ENCODE results near the gene GPAM.
"Not testable (repeated sequence)": the region's sequence is repeated elsewhere in the genome, so short reads cannot be mapped to it uniquely, and the experiment has no call there.

Gene GPAM

GRCh38 chr10:112120491-112120890 is 63.1 kb downstream of the GPAM start:
- TF ChIP-seq CTCF (conservative IDR thresholded peaks at IDR 0.05; ENCODE audit: low read depth, low read length): no peak
- no peak for DNase-seq (ENCODE audit: low read depth)
- H3K4me3 ChIP-seq (ENCODE audit: low read length): no peak overlapping the region

GRCh38 chr10:112115781-112116385 is 67.7 kb downstream of the GPAM start:
- DNase-seq (ENCODE audit: low read depth): no peak
- no peak overlapping the region for H3K4me3 ChIP-seq (ENCODE audit: low read length)
- TF ChIP-seq CTCF (conservative IDR thresholded peaks at IDR 0.05; ENCODE audit: low read depth, low read length): peak; percentile 88

- not testable (repeated sequence) for H3K4me3 ChIP-seq (ENCODE audit: low read length); DNase-seq (ENCODE audit: low read depth)
Measured at GRCh38 chr10:112109779-112110178, 73.8 kb downstream of the GPAM start.
